Fibroblast of villous mesenchyme (primary cell): Measurements from ENCODE around the gene PNLDC1. TPM values are rescaled to one million over a fixed set of nuclear protein-coding genes. Genes with fewer than 3 reads are reported as not detected.
A peak's percentile ranks its signal among the peaks of the same experiment; 100 is the strongest.

Source experiments
- DNase-seq: peaks from one replicate; pipeline ENCODE4 v3.0.0-alpha.2; 2010; ENCODE audit warnings: low read depth
- H3K4me3 ChIP-seq: 2 replicates; pipeline ENCODE4 v1.5.1; 2011; ENCODE audit warnings: low read depth, mild to moderate bottlenecking, low read length
- CTCF ChIP-seq: IDR thresholded peaks from 2 replicates; pipeline ENCODE4 v1.5.1; 2012; ENCODE audit warnings: low read depth, mild to moderate bottlenecking, low read length; ENCODE audit not compliant: insufficient read depth
- total RNA-seq: library from RNA; depleted of rRNA; stranded (reverse); fragments of >200 nt; gene quantifications from 2 replicates; pipeline ENCODE4 v1.2.3, GENCODE V29; 2012

The PNLDC1 gene
- total RNA-seq, 1 donor: not detected

GRCh38 chr6:159797554-159797953 is 2.5 kb upstream of the PNLDC1 start:
- TF ChIP-seq CTCF: no peak
- H3K4me3 ChIP-seq: no peak overlapping the region
- no peak for DNase-seq

- H3K4me3 ChIP-seq: no peak overlapping the region
- TF ChIP-seq CTCF: no peak
- DNase-seq: peak; percentile 30
Observed at GRCh38 chr6:159801935-159802334, 1.9 kb downstream of the PNLDC1 start.

- no peak overlapping the region for H3K4me3 ChIP-seq
- no peak for TF ChIP-seq CTCF
- no peak for DNase-seq
Observed at GRCh38 chr6:159804504-159804903, 4.4 kb downstream of the PNLDC1 start.

- no peak overlapping the region for H3K4me3 ChIP-seq
- DNase-seq: no peak
- TF ChIP-seq CTCF: no peak
Observed at GRCh38 chr6:159805440-159806020, 5.5 kb downstream of the PNLDC1 start.

- H3K4me3 ChIP-seq: no peak overlapping the region
- TF ChIP-seq CTCF: no peak
- peak; percentile 56 for DNase-seq
Observed at GRCh38 chr6:159806021-159806458, 6.0 kb downstream of the PNLDC1 start.

- no peak overlapping the region for H3K4me3 ChIP-seq
- DNase-seq: no peak
- TF ChIP-seq CTCF: no peak
Observed at GRCh38 chr6:159807150-159807858, 7.2 kb downstream of the PNLDC1 start.
